IMR-90 (cell line): ENCODE measurements around the gene VIPR2. TPM values are rescaled to one million over a fixed set of nuclear protein-coding genes. Genes with fewer than 3 reads are reported as not detected.

Source experiments
- ATAC-seq: fragments of 200-7000 bp; cut with Tn5 transposase; 2 replicates; pipeline ENCODE4 v1.9.1; 2020; ENCODE audit warnings: low read depth, mild to moderate bottlenecking, moderate library complexity
- BruUV-seq: library from RNA; stranded (reverse); fragments of 400-500 nt; replicated peaks from 2 replicates; lab custom pipeline; 2021; lab: Mats Ljungman, UMichigan
- CTCF ChIA-PET: fragments of 300-600 bp; formaldehyde crosslinking; extraction: SDS; loops from one replicate; lab custom pipeline; 2021; ENCODE audit warnings: antibody characterized with exemption; lab: Yijun Ruan, JAX
- POLR2A ChIA-PET: fragments of 300-600 bp; sonication (Branson Sonifier 250); formaldehyde crosslinking; loops from one replicate; lab custom pipeline; 2022; ENCODE audit warnings: antibody characterized with exemption; ENCODE audit not compliant: unreplicated experiment; lab: Charles Lee
- DNase-seq: peaks from one replicate; pipeline ENCODE4 v3.0.0; 2013
- H2AFZ ChIP-seq: replicated peaks from 2 replicates; pipeline ENCODE3; 2013; ENCODE audit warnings: low read length, mild to moderate bottlenecking; ENCODE audit not compliant: poor library complexity
- H2AK5ac ChIP-seq: 2 replicates; pipeline ENCODE4 v1.6.1; 2013; ENCODE audit warnings: low read depth, low read length, inconsistent platforms
- H2AK9ac ChIP-seq: replicated peaks from 2 replicates; pipeline ENCODE3; 2013; ENCODE audit warnings: mild to moderate bottlenecking, low read depth, low read length, moderate library complexity; ENCODE audit not compliant: poor library complexity
- H2BK120ac ChIP-seq: 2 replicates; pipeline ENCODE4 v1.6.1; 2013; ENCODE audit warnings: low read depth, low read length, inconsistent platforms
- H2BK15ac ChIP-seq: 3 replicates; pipeline ENCODE4 v1.6.1; 2013; ENCODE audit warnings: low read depth, low read length, inconsistent platforms
- H2BK20ac ChIP-seq: 2 replicates; pipeline ENCODE4 v1.6.1; 2013; ENCODE audit warnings: low read depth, mild to moderate bottlenecking, inconsistent platforms, low read length, moderate library complexity
- H2BK5ac ChIP-seq: 2 replicates; pipeline ENCODE4 v1.6.1; 2013; ENCODE audit warnings: mild to moderate bottlenecking, low read depth, low read length, inconsistent platforms; ENCODE audit not compliant: poor library complexity, severe bottlenecking
- H3K14ac ChIP-seq: replicated peaks from 2 replicates; pipeline ENCODE4 v1.6.1; 2013; ENCODE audit warnings: low read depth, low read length, inconsistent platforms
- H3K18ac ChIP-seq: 2 replicates; pipeline ENCODE4 v1.6.1; 2013; ENCODE audit warnings: low read depth, low read length, control low read depth
- H3K23ac ChIP-seq: 2 replicates; pipeline ENCODE4 v1.6.1; 2013; ENCODE audit warnings: low read depth, low read length, inconsistent platforms
- H3K27ac ChIP-seq: 2 replicates; pipeline ENCODE4 v1.5.1; 2013; ENCODE audit warnings: mild to moderate bottlenecking, control low read depth, low read length; ENCODE audit not compliant: insufficient read depth
- H3K27me3 ChIP-seq: 2 replicates; pipeline ENCODE4 v1.6.1; 2013; ENCODE audit warnings: low read length; ENCODE audit not compliant: control insufficient read depth, insufficient read depth
- H3K36me3 ChIP-seq: 2 replicates; pipeline ENCODE4 v1.6.1; 2013; ENCODE audit warnings: low read length, mixed read lengths; ENCODE audit not compliant: control insufficient read depth, insufficient read depth
- H3K4ac ChIP-seq: 2 replicates; pipeline ENCODE4 v1.6.1; 2013; ENCODE audit warnings: low read depth, low read length, inconsistent platforms
- H3K4me1 ChIP-seq: 2 replicates; pipeline ENCODE4 v1.6.1; 2013; ENCODE audit warnings: low read length, mixed read lengths; ENCODE audit not compliant: control insufficient read depth, insufficient read depth
- H3K4me2 ChIP-seq: 2 replicates; pipeline ENCODE4 v1.6.1; 2013; ENCODE audit warnings: low read depth, mild to moderate bottlenecking, control low read depth, low read length, moderate library complexity
- H3K4me3 ChIP-seq: 2 replicates; pipeline ENCODE4 v1.5.1; 2013; ENCODE audit warnings: low read depth, mild to moderate bottlenecking, control low read depth, low read length, moderate library complexity; ENCODE audit not compliant: insufficient read depth
- H3K56ac ChIP-seq: 2 replicates; pipeline ENCODE4 v1.6.1; 2013; ENCODE audit warnings: low read length, inconsistent platforms; ENCODE audit not compliant: insufficient read depth; ENCODE audit errors: extremely low read depth
- H3K79me1 ChIP-seq, 2 experiments: 2 replicates each; pipeline ENCODE4 v1.6.1; 2013; ENCODE audit warnings: low read length in 2 of 2, inconsistent platforms in 1 of 2, low read depth in 1 of 2
- H3K9ac ChIP-seq: 2 replicates; pipeline ENCODE4 v1.6.1; 2013; ENCODE audit warnings: low read depth, low read length, control low read depth
- H3K9me1 ChIP-seq: 2 replicates; pipeline ENCODE4 v1.6.1; 2013; ENCODE audit warnings: low read length, inconsistent platforms; ENCODE audit not compliant: insufficient read depth
- H3K9me3 ChIP-seq: 2 replicates; pipeline ENCODE4 v1.6.1; 2013; ENCODE audit warnings: low read length; ENCODE audit not compliant: control insufficient read depth, insufficient read depth
- H4K20me1 ChIP-seq: 2 replicates; pipeline ENCODE4 v1.6.1; 2013; ENCODE audit warnings: low read length, inconsistent platforms; ENCODE audit not compliant: insufficient read depth
- H4K5ac ChIP-seq: 2 replicates; pipeline ENCODE4 v1.6.1; 2013; ENCODE audit warnings: mild to moderate bottlenecking, low read depth, low read length, control low read depth
- H4K8ac ChIP-seq, 2 experiments: 2 replicates each; pipeline ENCODE4 v1.6.1; 2013; ENCODE audit warnings: low read depth in 2 of 2, low read length in 2 of 2, control low read depth in 1 of 2, inconsistent platforms in 1 of 2
- H4K91ac ChIP-seq: 2 replicates; pipeline ENCODE4 v1.6.1; 2013; ENCODE audit warnings: low read depth, low read length, inconsistent platforms; ENCODE audit not compliant: insufficient read depth
- BHLHE40 ChIP-seq: fragments of 150-350 bp; IDR thresholded peaks from 2 replicates; pipeline ENCODE4 v1.6.1; 2016; ENCODE audit warnings: mild to moderate bottlenecking, low read depth, low read length
- CEBPB ChIP-seq: IDR thresholded peaks from 2 replicates; pipeline ENCODE4 v1.6.1; 2012; ENCODE audit warnings: low read depth, low read length, improper control_type of control experiment
- CHD1 ChIP-seq: IDR thresholded peaks from 2 replicates; pipeline ENCODE4 v1.6.1; 2012; ENCODE audit warnings: low read depth, low read length, improper control_type of control experiment
- MXI1 ChIP-seq: IDR thresholded peaks from 2 replicates; pipeline ENCODE4 v1.6.1; 2012; ENCODE audit warnings: low read depth, mild to moderate bottlenecking, low read length, moderate library complexity, borderline replicate concordance
- POLR2A ChIP-seq: IDR thresholded peaks from 2 replicates; pipeline ENCODE4 v1.6.1; 2012; ENCODE audit warnings: mild to moderate bottlenecking, low read depth, low read length
- RAD21 ChIP-seq: IDR thresholded peaks from 2 replicates; pipeline ENCODE4 v1.6.1; 2012; ENCODE audit warnings: low read length, improper control_type of control experiment
- RFX5 ChIP-seq: IDR thresholded peaks from 2 replicates; pipeline ENCODE4 v1.8.0; 2012; ENCODE audit warnings: low read depth, mild to moderate bottlenecking, low read length, moderate library complexity
- SMC3 ChIP-seq: fragments of 150-350 bp; IDR thresholded peaks from 2 replicates; pipeline ENCODE4 v1.6.1; 2016; ENCODE audit warnings: low read depth, mild to moderate bottlenecking, antibody characterized with exemption, low read length, moderate library complexity
- WGBS, 2 experiments: methylation state at CpG; one replicate each; pipeline versions ENCODE4 v1.1.5 to v1.1.7; 2013; ENCODE audit warnings: missing lambda C conversion rate in 2 of 2; ENCODE audit not compliant: insufficient read length in 1 of 2; ENCODE audit errors: extremely low coverage in 2 of 2; 5-methylcytosine and 5-hydroxymethylcytosine counted together
- dilution Hi-C: fragments of 300-500 bp; cut with HindIII; formaldehyde crosslinking; loops from one replicate; pipeline ENCODE4 v1.14.3; 2018; ENCODE audit warnings: low sequenced_read_pairs; ENCODE audit not compliant: unreplicated experiment
- in situ Hi-C: fragments of 300-500 bp; cut with MboI; formaldehyde crosslinking; loops from 3 replicates; pipeline ENCODE4 v1.14.3; 2019; ENCODE audit warnings: low sequenced_read_pairs, inconsistent platforms, mixed read lengths
- intact Hi-C: fragments of 100-400 bp; cut with micrococcal nuclease; formaldehyde crosslinking; loops from 2 replicates; pipeline ENCODE4 v1.10.0; 2022
- polyA plus RNA-seq, 3 experiments: library from polyadenylated mRNA; depleted of rRNA; stranded (reverse); fragments of >200 nt; gene quantifications; 2 replicates each; pipeline ENCODE4 v1.2.3, GENCODE V29; 2012; ENCODE audit warnings: low replicate concordance in 1 of 3
- total RNA-seq: library from RNA; depleted of rRNA; stranded (reverse); fragments of >200 nt; gene quantifications from 2 replicates; pipeline ENCODE4 v1.2.3, GENCODE V29; 2012
- TF ChIP-seq, protein P1 (sequence below): conservative IDR thresholded peaks from 2 replicates; pipeline ENCODE4 v1.5.1; 2012; ENCODE audit warnings: mild to moderate bottlenecking, low read depth, low read length, improper control_type of control experiment
- TF ChIP-seq, protein P2 (sequence below): fragments of 150-350 bp; IDR thresholded peaks from 2 replicates; pipeline ENCODE4 v1.6.1; 2016; ENCODE audit warnings: low read depth, mild to moderate bottlenecking, low read length, moderate library complexity, borderline replicate concordance

VIPR2 gene
- total and polyA plus RNA-seq, 2 of the 4 experiments (the other 2 are of a cell fraction): not detected

- intact Hi-C loops (no loop called here), dilution Hi-C loops (no loop called here), in situ Hi-C loops (no loop called here)
- no peak overlapping the region for H2BK5ac ChIP-seq
- BruUV-seq: no TSS peak
- H3K14ac ChIP-seq: no peak overlapping the region
- no peak overlapping the region for H2BK15ac ChIP-seq
- H3K27ac ChIP-seq: no peak overlapping the region
- TF ChIP-seq MXI1 (no peak), SMC3 (no peak), BHLHE40 (no peak), CHD1 (no peak), RAD21 (no peak), RFX5 (no peak), CEBPB (no peak), POLR2A (no peak)
- TF ChIP-seq, protein P1, sequence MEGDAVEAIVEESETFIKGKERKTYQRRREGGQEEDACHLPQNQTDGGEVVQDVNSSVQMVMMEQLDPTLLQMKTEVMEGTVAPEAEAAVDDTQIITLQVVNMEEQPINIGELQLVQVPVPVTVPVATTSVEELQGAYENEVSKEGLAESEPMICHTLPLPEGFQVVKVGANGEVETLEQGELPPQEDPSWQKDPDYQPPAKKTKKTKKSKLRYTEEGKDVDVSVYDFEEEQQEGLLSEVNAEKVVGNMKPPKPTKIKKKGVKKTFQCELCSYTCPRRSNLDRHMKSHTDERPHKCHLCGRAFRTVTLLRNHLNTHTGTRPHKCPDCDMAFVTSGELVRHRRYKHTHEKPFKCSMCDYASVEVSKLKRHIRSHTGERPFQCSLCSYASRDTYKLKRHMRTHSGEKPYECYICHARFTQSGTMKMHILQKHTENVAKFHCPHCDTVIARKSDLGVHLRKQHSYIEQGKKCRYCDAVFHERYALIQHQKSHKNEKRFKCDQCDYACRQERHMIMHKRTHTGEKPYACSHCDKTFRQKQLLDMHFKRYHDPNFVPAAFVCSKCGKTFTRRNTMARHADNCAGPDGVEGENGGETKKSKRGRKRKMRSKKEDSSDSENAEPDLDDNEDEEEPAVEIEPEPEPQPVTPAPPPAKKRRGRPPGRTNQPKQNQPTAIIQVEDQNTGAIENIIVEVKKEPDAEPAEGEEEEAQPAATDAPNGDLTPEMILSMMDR: no peak
- TF ChIP-seq, protein P2, sequence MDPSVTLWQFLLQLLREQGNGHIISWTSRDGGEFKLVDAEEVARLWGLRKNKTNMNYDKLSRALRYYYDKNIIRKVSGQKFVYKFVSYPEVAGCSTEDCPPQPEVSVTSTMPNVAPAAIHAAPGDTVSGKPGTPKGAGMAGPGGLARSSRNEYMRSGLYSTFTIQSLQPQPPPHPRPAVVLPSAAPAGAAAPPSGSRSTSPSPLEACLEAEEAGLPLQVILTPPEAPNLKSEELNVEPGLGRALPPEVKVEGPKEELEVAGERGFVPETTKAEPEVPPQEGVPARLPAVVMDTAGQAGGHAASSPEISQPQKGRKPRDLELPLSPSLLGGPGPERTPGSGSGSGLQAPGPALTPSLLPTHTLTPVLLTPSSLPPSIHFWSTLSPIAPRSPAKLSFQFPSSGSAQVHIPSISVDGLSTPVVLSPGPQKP: no peak
- H3K9me1 ChIP-seq: no peaks in the 10 kb centered on the region
- H3K27me3 ChIP-seq: no peaks in the 10 kb centered on the region
- no peak for ATAC-seq
- H3K18ac ChIP-seq: no peak overlapping the region
- WGBS, 2 experiments: 50 to 100% methylated on average over 1 of the region's 2 CpGs
- no peaks in the 10 kb centered on the region for H3K36me3 ChIP-seq
- no peaks in the 10 kb centered on the region for H3K4me1 ChIP-seq
- DNase-seq: no peak
- no peak overlapping the region for H3K23ac ChIP-seq
- H2BK120ac ChIP-seq: no peak overlapping the region
- no peak overlapping the region for H2AK9ac ChIP-seq
- no peak overlapping the region for H4K91ac ChIP-seq
- H2AFZ ChIP-seq: no peak overlapping the region
- no peak overlapping the region for H3K4me2 ChIP-seq
- H3K9ac ChIP-seq: no peak overlapping the region
- no peak overlapping the region for H4K8ac ChIP-seq
- no peak overlapping the region for H2BK20ac ChIP-seq
- H3K4ac ChIP-seq: no peak overlapping the region
- peaks cover 24% of the 10 kb centered on the region for H3K9me3 ChIP-seq
- no peak overlapping the region for H3K56ac ChIP-seq
- H4K20me1 ChIP-seq: no peaks in the 10 kb centered on the region
- ChIA-PET CTCF (no interaction called here), POLR2A (no interaction called here)
- H2AK5ac ChIP-seq: no peak overlapping the region
- no peaks in the 10 kb centered on the region for H3K79me1 ChIP-seq
- H4K5ac ChIP-seq: no peak overlapping the region
- no peak overlapping the region for H3K4me3 ChIP-seq
Observed at GRCh38 chr7:159060440-159060839, 84.2 kb downstream of the VIPR2 start.
